ENCODE data around the gene RASA3.

GRCh38 chr13:114103801-114104654, 28.4 kb downstream of the RASA3 start:
- no peak for TF ChIP-seq CTCF (IDR thresholded peaks at IDR 0.05)
- no peak for TF ChIP-seq POLR2A (IDR thresholded peaks at IDR 0.05; ENCODE audit: low read depth)
- TF ChIP-seq EP300 (IDR thresholded peaks at IDR 0.05): no peak

Measured in esophagus muscularis mucosa (tissue), 4 donors.